ENCODE measurements around the gene AGFG2.

AGFG2 gene

GRCh38 chr7:100576384-100576993 lies 37.5 kb downstream of the AGFG2 start:
- no peak for TF ChIP-seq CTCF (IDR thresholded peaks at IDR 0.05; ENCODE audit: low read depth, low read length)
- Histone ChIP-seq H3K36me3 (peaks cover 59% of the 10 kb centered on the region), H3K27me3 (ENCODE audit: insufficient read depth, low read depth, severe bottlenecking) (no peaks in the 10 kb centered on the region), H3K27ac (no peak overlapping the region), H3K4me3 (ENCODE audit: low read depth, low read length) (no peak overlapping the region), H3K9me3 (ENCODE audit: severe bottlenecking) (no peaks in the 10 kb centered on the region)
- no peak for DNase-seq

DNA sequence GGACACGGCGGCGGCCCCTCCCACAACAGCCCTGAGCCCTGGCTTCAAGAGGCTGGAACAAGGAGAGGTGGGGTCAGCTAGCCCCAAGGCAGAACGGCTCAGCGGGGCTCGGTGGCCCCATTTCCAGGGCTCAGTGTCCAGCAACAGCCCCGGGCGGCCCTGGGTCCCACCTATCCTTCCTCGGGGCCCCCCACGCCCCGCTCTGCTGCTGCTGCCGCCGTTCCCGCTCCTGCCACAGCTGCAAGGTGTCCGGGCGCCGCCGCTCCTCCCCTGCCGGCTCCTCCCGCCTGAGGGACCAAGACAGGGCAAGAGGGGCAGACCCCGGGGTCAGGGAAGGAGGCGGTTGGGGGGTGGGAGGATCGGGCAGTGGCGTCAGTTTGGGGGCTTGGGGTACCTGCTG lies 38.1 kb downstream of the AGFG2 start:
- no peak for TF ChIP-seq CTCF (IDR thresholded peaks at IDR 0.05; ENCODE audit: low read depth, low read length)
- no peak overlapping the region for H3K4me3 ChIP-seq (ENCODE audit: low read depth, low read length)
- H3K9me3 ChIP-seq (ENCODE audit: severe bottlenecking), result no peaks in the 10 kb centered on the region
- no peak overlapping the region for H3K27ac ChIP-seq
- DNase-seq, result peak; percentile 37
- H3K27me3 ChIP-seq (ENCODE audit: insufficient read depth, low read depth, severe bottlenecking), result no peaks in the 10 kb centered on the region
- peaks cover 61% of the 10 kb centered on the region for H3K36me3 ChIP-seq

GRCh38 chr7:100577507-100577906 lies 38.5 kb downstream of the AGFG2 start:
- no peak for TF ChIP-seq CTCF (IDR thresholded peaks at IDR 0.05; ENCODE audit: low read depth, low read length)
- H3K4me3 ChIP-seq (ENCODE audit: low read depth, low read length), result no peak overlapping the region
- peaks cover 61% of the 10 kb centered on the region for H3K36me3 ChIP-seq
- no peaks in the 10 kb centered on the region for H3K27me3 ChIP-seq (ENCODE audit: insufficient read depth, low read depth, severe bottlenecking)
- no peak for DNase-seq
- no peaks in the 10 kb centered on the region for H3K9me3 ChIP-seq (ENCODE audit: severe bottlenecking)
- H3K27ac ChIP-seq, result no peak overlapping the region

- Histone ChIP-seq H3K27ac (no peak overlapping the region), H3K4me3 (ENCODE audit: low read depth, low read length) (no peak overlapping the region), H3K36me3 (peaks cover 67% of the 10 kb centered on the region), H3K27me3 (ENCODE audit: insufficient read depth, low read depth, severe bottlenecking) (no peaks in the 10 kb centered on the region), H3K9me3 (ENCODE audit: severe bottlenecking) (no peaks in the 10 kb centered on the region)
- no peak for TF ChIP-seq CTCF (IDR thresholded peaks at IDR 0.05; ENCODE audit: low read depth, low read length)
- DNase-seq, result no peak
Observed at GRCh38 chr7:100578246-100579183, 39.5 kb downstream of the AGFG2 start.

- Histone ChIP-seq H3K4me3 (ENCODE audit: low read depth, low read length) (no peak overlapping the region), H3K9me3 (ENCODE audit: severe bottlenecking) (no peaks in the 10 kb centered on the region), H3K36me3 (peaks cover 64% of the 10 kb centered on the region), H3K27ac (no peak overlapping the region), H3K27me3 (ENCODE audit: insufficient read depth, low read depth, severe bottlenecking) (no peaks in the 10 kb centered on the region)
- TF ChIP-seq CTCF (IDR thresholded peaks at IDR 0.05; ENCODE audit: low read depth, low read length), result no peak
- DNase-seq, result no peak
Observed at GRCh38 chr7:100580466-100581283, 41.7 kb downstream of the AGFG2 start.
